Esophagus muscularis mucosa (tissue), 4 donors: ENCODE data around the gene DDX17.

Source experiments
- CTCF ChIP-seq, 3 experiments: fragments of 200-600 bp in 2 of 3; fragments of 450-650 bp in 1 of 3; sonication (generic) in 2 of 3; IDR thresholded peaks; one replicate each; pipeline ENCODE4 v1.5.1; 2017 to 2019; ENCODE audit warnings: antibody characterized with exemption in 3 of 3, mild to moderate bottlenecking in 2 of 3, moderate library complexity in 1 of 3
- EP300 ChIP-seq: sonication (generic); formaldehyde crosslinking; IDR thresholded peaks from one replicate; pipeline ENCODE4 v1.6.1; 2017; ENCODE audit warnings: antibody characterized with exemption
- POLR2A ChIP-seq: fragments of 450-650 bp; IDR thresholded peaks from one replicate; pipeline ENCODE4 v1.6.1; 2017; ENCODE audit warnings: antibody characterized with exemption, moderate library complexity, mild to moderate bottlenecking, low read depth
- POLR2AphosphoS5 ChIP-seq, 2 donors: sonication (generic); formaldehyde crosslinking; IDR thresholded peaks; one replicate each; pipeline ENCODE4 v1.6.1; 2017; ENCODE audit warnings: antibody characterized with exemption in 2 of 2

- TF ChIP-seq CTCF (IDR thresholded peaks at IDR 0.05) (no peak), EP300 (no peak), POLR2AphosphoS5 (IDR thresholded peaks at IDR 0.05) (peak in 1 of 2 donors; percentile 61), POLR2A (no peak)
Observed at GRCh38 chr22:38487946-38488345, 18.2 kb downstream of the DDX17 start.
